A673 (cell line): Measurements from ENCODE around the gene RAB41. TPM values are rescaled to one million over a fixed set of nuclear protein-coding genes. Genes with fewer than 3 reads are reported as not detected.

Source experiments
- BruUV-seq: library from RNA; stranded (reverse); fragments of 400-500 nt; replicated peaks from 2 replicates; lab custom pipeline; 2021; lab: Mats Ljungman, UMichigan
- CTCF ChIA-PET: fragments of 300-600 bp; sonication (Branson Sonifier 250); formaldehyde crosslinking; loops from one replicate; lab custom pipeline; 2022; ENCODE audit warnings: antibody characterized with exemption; lab: Charles Lee
- POLR2A ChIA-PET: fragments of 300-600 bp; sonication (Branson Sonifier 250); formaldehyde crosslinking; loops from one replicate; lab custom pipeline; 2022; ENCODE audit warnings: antibody characterized with exemption; ENCODE audit not compliant: low non-redundant PET; lab: Charles Lee
- DNase-seq: peaks from one replicate; pipeline ENCODE4 v3.0.0-alpha.2; 2015; ENCODE audit warnings: low spot score
- H3K27ac ChIP-seq: fragments of 200-600 bp; sonication (generic); 2 replicates; pipeline ENCODE4 v1.5.1; 2016; ENCODE audit warnings: mixed run types, low read depth, mild to moderate bottlenecking, mixed read lengths, antibody characterized with exemption, low read length; ENCODE audit not compliant: poor library complexity, severe bottlenecking
- H3K27me3 ChIP-seq: fragments of 200-600 bp; sonication (generic); replicated peaks from 2 replicates; pipeline ENCODE4 v1.6.1; 2017; ENCODE audit warnings: mixed run types, low read depth, mild to moderate bottlenecking, mixed read lengths, antibody characterized with exemption, low read length; ENCODE audit not compliant: insufficient read depth, poor library complexity
- H3K36me3 ChIP-seq: fragments of 200-600 bp; sonication (generic); 2 replicates; pipeline ENCODE4 v1.6.1; 2016; ENCODE audit warnings: mixed run types, mild to moderate bottlenecking, mixed read lengths, antibody characterized with exemption, low read length; ENCODE audit not compliant: insufficient read depth, poor library complexity, severe bottlenecking
- H3K4me1 ChIP-seq: fragments of 200-600 bp; sonication (generic); 2 replicates; pipeline ENCODE4 v1.6.1; 2017; ENCODE audit warnings: mixed run types, mild to moderate bottlenecking, mixed read lengths, antibody characterized with exemption, low read length; ENCODE audit not compliant: insufficient read depth, poor library complexity, severe bottlenecking
- H3K4me3 ChIP-seq: fragments of 200-600 bp; sonication (generic); 2 replicates; pipeline ENCODE4 v1.5.1; 2016; ENCODE audit warnings: low read depth, mixed run types, mild to moderate bottlenecking, mixed read lengths, low read length; ENCODE audit not compliant: poor library complexity, severe bottlenecking
- H3K9me3 ChIP-seq: fragments of 200-600 bp; sonication (generic); 2 replicates; pipeline ENCODE4 v1.6.1; 2016; ENCODE audit warnings: mixed run types, low read depth, mild to moderate bottlenecking, mixed read lengths, antibody characterized with exemption, low read length; ENCODE audit not compliant: poor library complexity, severe bottlenecking
- CTCF ChIP-seq: fragments of 300-800, 200-600 bp; sonication (generic); conservative IDR thresholded peaks from 2 replicates; pipeline ENCODE4 v1.5.1; 2017; ENCODE audit warnings: low read depth, mild to moderate bottlenecking, antibody characterized with exemption, low read length, moderate library complexity, mixed read lengths
- EZH2 ChIP-seq: fragments of 200-600 bp; sonication (generic); IDR thresholded peaks from 2 replicates; pipeline ENCODE4 v1.6.1; 2017; ENCODE audit warnings: borderline replicate concordance, low read depth, mild to moderate bottlenecking, mixed read lengths, antibody characterized with exemption, low read length; ENCODE audit not compliant: poor library complexity, severe bottlenecking
- intact Hi-C: fragments of 100-400 bp; cut with micrococcal nuclease; formaldehyde crosslinking; loops from one replicate; pipeline ENCODE4 v1.10.0; 2022; ENCODE audit not compliant: unreplicated experiment
- total RNA-seq: library from RNA; stranded (reverse); gene quantifications from 2 replicates; pipeline ENCODE4 v1.2.3, GENCODE V29; 2021

The RAB41 gene
- total RNA-seq, 1 experiment from 2014 or later, result not detected

GRCh38 chrX:70293621-70294020 lies 11.6 kb downstream of the RAB41 start:
- no TSS peak for BruUV-seq
- ChIA-PET CTCF (no interaction called here), POLR2A (no interaction called here)
- Histone ChIP-seq H3K36me3 (peaks cover 5% of the 10 kb centered on the region), H3K4me1 (peaks cover 2% of the 10 kb centered on the region), H3K27me3 (no peaks in the 10 kb centered on the region), H3K4me3 (no peak overlapping the region), H3K27ac (no peak overlapping the region), H3K9me3 (no peaks in the 10 kb centered on the region)
- TF ChIP-seq CTCF (no peak), EZH2 (no peak)
- no peak for DNase-seq
- intact Hi-C loops, result no loop called here

- ChIA-PET CTCF (no interaction called here), POLR2A (no interaction called here)
- no peak for DNase-seq
- Histone ChIP-seq H3K27me3 (no peaks in the 10 kb centered on the region), H3K4me1 (no peaks in the 10 kb centered on the region), H3K4me3 (no peak overlapping the region), H3K27ac (no peak overlapping the region), H3K36me3 (peaks cover 59% of the 10 kb centered on the region), H3K9me3 (no peaks in the 10 kb centered on the region)
- no TSS peak for BruUV-seq
- intact Hi-C loops, result no loop called here
- TF ChIP-seq CTCF, result no peak
- no peak for TF ChIP-seq EZH2
Observed at GRCh38 chrX:70301716-70302115, 19.7 kb downstream of the RAB41 start.

- ChIA-PET POLR2A (no interaction called here), CTCF (no interaction called here)
- no peaks in the 10 kb centered on the region for H3K27me3 ChIP-seq
- no peaks in the 10 kb centered on the region for H3K4me1 ChIP-seq
- no peak overlapping the region for H3K27ac ChIP-seq
- BruUV-seq, result no TSS peak
- H3K36me3 ChIP-seq, result peaks cover 22% of the 10 kb centered on the region
- H3K4me3 ChIP-seq, result no peak overlapping the region
- no peak for TF ChIP-seq CTCF
- no peak for TF ChIP-seq EZH2
- no peaks in the 10 kb centered on the region for H3K9me3 ChIP-seq
- intact Hi-C loops, result no loop called here
- DNase-seq, result no peak
Observed at GRCh38 chrX:70313503-70313902, 31.5 kb downstream of the RAB41 start.
